Kasumi-1 (cell line): Measurements from ENCODE around the gene NSG1.
"Not testable (repeated sequence)": the region's sequence is repeated elsewhere in the genome, so short reads cannot be mapped to it uniquely, and the experiment has no call there.

Source experiments
- DNase-seq, 2 experiments: peaks; one replicate each; lab custom pipeline; 2025; lab: John Stamatoyannopoulos, UW

Gene NSG1

DNA sequence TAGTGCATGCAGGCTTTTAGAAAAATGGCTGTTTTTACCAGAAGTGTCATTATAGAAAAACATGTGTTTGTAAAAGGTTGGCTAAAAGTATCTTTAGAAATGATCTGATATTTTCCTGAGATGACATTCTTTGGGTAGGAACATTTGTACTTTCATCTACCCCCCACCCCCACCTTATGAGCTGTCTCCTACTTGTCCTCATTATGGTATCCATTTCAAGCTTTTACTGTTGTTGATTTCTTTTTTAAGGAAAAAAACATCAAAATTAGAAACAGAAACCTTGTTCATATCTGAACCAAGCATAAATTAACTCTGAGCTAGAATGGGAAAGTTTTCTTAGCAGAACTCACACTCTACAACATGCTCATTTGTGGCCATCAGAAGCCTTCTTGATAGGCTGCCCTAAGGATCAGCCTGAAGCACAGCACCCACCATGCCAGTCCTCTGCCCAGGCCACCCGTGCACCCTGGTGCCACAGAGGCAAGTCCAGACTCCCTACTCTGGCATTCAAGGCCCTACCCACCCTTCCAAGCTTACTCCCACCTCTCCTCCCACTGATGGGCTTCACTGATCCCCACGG lies 49.4 kb downstream of the NSG1 start:
- no peak for DNase-seq

DNA sequence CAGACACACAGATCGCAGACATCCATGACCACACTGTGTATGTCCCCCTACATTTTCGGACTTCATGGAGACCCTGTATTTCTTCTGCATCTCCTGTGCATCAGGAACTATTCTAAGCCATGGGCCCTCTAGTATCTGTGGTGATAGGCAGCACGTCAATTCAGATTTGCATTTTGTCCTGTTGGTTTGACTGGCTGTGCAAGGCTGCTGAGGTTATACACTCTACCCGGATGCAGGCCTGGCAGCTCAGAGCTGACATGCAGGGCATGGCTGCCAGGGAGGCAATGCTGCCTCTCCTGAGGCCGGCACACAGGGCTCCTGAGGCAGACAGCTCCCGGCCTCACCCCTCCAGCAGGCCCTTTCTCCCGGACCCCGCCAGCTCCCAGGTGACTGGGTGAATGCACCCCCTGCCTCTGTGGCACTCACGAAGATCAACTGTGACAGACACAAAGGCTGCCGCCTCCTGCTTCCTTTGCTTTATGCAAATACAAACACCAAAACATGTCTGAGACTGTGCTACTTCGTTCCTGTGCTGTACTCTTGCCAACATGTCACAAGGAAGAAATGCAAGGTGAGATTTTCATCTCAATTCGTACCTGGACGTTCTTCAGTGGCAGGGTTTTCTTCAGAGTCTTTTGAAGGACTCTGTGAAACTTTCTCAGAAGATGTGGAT lies 51.0 kb downstream of the NSG1 start:
- no peak for DNase-seq

DNA sequence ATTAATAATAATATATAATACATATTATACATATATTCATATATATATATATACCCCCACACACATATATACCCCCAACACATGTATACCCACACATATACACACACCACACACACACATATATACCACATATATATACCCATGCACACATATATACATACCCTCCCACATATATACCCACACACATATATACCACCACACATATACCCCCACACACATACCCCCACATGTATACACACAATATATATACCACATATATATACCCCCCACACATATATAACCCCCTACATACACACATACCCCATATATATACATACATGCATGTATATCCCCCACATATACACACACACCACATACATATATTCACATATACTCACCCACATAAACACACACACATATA lies 52.0 kb downstream of the NSG1 start:
- no peak for DNase-seq

DNA sequence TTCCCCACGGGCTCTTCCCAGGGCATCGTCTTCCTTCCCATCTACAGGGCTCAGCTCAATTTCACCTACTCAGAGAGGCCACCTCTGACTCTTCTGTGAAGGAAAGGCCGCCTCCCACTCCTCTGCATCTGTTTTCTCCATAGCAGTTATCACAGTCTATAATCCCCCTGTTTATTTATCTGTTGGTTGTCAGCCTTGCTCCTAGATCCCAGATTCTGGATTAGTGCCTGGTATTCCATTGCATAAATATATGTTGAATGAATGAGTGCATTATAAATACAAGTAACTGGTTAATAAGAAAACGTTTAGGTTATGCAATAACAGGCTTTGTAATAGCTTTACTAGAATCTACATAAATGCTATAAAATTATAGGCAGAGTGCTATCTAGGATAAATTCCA lies 52.9 kb downstream of the NSG1 start:
- DNase-seq: no peak

DNA sequence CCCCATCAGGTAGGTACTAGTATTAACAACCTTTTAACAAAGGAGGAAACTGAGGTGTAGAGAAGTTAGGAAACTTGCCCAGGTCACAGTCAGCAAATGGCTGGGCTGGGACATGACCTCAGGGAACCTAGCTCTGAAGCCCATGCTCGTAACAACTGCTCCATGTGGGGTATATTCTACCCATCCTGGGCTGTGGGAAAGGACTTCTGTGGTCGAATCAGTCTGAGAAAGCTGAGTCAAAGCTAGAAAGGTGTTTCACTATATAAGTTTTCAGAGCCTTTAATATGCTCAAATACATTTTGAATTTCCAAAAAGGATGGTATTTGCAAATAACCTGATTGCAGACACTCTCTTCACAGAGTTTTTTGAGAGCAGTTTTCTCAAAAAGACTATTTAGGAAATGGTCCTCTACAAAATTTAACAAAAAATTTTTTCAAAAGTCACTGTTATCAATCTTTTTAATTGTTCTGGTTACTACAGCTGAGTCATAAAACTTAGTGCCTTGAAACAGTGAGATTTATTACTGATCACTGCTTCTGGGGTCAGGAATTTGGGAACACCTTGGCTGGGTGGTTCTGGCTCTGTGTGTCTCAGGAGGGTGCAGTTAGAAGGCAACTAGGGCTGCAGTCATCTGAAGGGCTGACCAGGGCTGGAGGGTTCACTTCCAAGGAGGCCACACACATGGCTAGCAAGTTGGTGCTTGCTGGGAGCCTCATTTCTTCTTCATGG lies 53.6 kb downstream of the NSG1 start:
- no peak for DNase-seq

DNA sequence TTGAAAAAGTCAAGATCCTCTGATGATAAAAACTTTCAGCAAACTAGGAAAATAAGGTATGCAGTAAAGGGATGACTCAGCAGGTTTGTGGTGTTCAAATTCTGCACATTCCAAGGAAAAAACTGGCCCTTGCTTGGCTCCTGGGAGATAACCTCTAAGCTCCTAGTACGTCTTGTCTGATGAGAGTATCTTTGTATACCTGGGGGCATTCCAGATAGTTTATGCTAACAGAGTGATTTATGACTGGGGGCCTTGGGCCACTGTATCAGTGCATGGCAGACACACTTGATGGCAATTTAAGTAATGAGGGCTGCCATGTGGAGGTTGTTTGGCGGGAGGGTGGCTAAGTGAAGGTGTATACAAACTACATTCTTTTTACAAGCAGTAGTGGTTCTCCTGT lies 56.9 kb downstream of the NSG1 start:
- DNase-seq: no peak

DNA sequence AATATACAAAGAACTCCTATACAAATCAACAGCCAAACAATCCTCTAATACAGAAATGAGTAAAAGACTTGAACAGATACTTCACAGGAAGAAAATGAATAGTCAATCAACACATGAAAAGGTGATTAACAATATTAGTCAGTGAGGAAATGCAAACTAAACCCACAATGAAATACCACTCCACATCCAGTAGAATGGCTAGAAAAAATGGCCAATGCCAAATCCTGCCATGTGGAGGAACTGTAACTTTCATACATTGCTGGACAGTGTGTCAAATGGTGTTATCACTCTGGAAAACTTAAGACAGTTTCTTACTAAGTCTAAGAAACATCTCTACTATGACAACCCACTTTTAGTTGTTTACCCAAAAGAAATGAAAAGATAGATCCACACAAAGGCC lies 59.5 kb downstream of the NSG1 start:
- DNase-seq: no peak

DNA sequence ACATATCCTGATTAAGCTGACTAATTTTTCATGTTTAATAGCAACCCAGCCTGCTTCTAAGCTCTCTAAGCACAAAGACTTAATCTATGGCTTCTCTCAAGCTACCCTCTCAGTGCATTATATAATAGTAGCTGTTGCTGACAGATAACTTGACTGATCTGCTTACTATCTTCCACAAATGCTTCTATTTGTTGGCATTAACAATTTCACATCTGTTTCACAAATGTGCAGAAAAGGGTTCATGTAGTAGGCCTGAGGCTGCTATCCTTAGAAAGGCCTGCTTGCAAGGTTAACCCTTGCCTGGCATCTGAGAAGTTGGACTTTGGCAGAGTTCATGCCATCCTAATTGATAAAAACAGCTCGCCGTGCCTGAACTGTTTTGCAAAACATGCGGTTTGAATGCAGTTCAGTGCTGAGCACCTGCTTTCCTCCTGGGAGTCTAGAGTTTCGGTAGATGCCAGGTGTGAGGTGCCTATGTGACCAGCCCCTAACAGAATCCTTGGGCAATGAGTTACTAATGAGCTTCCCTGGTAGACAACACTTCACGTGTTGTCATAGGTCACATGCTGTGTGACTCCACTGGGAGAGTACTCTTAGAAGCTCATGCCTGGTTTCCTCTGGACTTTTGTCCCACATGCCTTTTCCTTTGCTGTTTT lies 68.4 kb downstream of the NSG1 start:
- DNase-seq: no peak

DNA sequence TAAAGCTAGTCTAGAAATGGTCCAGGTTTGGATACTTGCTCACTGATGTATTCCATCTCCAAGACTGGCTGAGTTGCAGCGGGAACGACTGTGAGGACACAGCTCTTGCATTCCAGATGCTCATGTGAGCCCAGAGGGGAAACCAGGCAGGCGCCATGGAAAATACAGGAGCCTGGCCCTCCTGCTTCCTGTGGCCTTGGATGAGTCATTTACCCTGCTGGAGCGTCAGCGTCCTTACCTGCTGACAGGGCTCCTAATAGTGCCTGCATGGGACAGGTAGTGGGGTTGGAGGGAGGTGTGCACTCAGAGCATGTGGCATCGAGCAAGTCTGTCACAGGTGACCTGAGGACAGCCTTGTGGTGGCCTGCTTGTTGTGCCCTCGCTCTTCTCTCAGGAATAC lies 69.4 kb downstream of the NSG1 start:
- DNase-seq: no peak

DNA sequence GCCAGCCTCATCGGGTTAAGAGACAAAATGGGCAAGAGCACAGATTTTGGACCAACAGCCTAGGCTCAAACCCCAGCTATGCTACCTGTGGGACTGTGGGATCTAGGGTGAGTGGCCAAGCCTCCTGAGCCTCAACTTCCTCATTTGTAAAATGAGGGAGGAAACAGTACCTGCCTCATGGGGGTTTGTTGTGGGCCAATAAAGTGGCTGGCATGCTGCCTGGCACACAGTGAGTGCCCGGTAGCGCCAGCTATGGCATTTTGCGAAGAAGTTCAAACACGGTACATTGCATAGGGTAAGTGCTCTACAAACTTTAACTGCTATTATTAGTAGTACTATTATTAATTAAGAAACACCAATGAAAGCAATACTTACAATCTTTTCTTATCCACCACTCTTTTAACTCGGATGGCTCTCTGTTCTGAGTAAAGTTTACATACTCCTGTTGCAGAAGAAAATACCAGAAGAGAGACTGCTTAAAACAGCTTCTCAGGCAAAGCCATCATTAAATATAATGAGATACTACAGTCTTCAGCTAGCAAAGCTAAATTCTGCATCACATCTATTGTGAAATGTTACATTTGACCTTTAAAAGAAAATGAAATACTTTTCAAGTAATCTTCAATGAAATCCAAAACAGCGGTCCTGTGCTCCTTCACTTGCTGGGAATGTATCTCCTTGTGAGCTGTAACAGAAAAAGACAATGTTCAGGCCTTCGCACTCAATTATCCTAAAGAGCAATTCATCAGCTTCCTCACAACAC lies 70.1 kb downstream of the NSG1 start:
- no peak for DNase-seq

DNA sequence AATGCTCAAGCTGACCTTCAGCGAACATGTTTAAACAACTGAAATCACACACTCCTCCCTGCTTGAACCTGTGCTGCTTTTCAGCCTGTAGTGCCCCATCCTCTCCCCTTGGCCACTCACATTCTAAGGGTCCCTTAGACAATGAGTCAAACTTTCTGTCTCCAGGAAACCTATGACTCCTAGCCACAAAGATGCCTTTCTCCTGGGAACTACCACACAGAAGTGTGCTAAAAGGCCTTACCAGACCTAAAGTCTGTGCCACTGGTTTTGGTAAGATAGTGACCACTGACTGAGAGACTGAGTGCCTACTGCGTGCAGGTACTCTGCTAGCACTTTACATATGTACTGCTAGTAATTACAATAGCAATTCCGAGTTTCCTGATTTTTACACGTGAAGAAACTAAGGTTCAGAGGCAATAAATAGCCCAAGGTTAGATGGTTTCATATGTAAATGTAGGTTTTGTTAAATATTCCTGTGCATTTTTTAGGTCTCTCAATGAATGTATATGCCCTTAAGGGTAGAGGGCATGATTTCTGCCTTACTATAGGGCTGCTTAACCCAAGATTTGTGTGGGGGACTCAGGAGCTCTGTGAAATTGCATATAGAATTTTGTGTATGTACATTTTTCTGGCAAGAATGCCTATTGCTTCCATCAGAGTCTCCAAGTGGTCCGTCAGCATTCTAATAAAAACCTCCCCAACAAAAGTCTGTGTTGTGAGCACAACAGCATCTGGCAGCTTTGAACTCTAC lies 71.1 kb downstream of the NSG1 start:
- DNase-seq: no peak

DNA sequence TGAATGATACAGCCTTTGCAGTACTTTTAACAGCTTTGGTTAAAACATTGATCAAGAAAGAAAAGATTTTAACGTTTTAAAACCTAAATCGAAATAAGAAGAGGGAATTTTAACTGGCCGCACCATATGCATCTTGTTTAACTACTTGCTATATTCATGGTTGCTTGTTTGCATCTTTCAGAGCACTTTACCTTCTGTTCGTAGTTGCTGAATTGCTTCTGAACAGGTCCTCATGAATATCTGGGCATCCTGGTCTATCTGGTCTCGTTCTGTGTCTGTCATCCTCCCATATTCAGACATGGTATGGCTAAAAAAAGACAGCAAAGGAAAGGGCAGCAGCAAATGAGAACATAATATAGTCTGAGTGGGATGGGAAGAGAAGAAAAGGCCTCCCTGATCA lies 72.3 kb downstream of the NSG1 start:
- no peak for DNase-seq

DNA sequence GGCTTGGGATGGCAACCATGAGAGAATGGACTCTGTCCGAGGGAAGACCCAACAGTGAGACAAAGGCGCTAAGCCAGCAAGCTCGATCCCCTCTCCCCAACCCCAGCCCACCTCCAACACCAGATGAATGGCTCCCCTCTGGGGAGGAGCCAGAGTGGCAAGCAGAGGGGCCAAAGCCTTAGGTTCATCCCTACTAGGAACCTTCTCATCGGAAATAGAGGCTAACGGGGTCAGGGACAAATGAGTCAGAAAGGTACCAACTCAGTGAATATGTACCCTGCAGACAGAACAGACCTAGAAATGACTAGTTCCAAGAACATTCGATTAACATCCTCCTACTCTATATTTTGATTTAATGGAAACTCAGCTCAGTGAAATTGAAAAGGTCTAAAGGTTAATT lies 73.9 kb downstream of the NSG1 start:
- DNase-seq: no peak

DNA sequence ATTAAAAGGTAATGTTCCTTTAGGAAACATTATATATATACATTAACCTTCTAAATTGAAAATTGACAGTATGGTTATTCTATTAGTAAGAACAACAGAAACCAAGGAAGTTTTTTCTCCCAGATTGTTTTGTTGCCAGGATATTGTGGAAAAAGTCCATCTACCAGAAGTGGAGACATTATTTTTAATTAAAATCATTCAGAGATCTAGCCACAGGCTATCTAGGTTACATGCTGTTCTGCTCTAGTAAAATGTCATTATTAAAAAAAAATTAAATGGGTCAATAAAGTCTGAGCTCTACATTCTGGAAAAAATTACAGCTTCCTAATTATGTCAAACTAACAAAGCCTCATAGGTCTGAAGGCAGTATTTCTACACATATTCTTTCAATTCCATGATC lies 74.3 kb downstream of the NSG1 start:
- no peak for DNase-seq

DNA sequence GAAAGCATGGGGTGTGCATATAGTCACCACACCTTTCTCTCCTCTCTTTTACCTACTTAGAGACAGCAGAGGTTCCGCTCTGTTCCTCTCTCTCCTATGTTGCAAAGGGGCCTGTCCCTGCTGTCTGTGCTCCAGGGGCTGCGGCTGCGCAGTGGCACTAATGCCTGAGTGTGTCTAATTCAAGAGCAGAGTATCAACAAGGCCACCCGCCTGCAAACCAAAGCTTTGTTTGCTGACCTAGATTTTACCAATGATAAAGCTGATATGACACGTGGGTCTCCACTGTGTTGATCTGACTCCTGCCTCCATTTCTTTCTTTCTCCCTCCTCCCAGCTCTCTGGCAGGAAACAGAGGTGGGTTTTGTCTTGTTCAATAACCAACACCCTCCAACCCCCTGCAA lies 74.9 kb downstream of the NSG1 start:
- DNase-seq: no peak

DNA sequence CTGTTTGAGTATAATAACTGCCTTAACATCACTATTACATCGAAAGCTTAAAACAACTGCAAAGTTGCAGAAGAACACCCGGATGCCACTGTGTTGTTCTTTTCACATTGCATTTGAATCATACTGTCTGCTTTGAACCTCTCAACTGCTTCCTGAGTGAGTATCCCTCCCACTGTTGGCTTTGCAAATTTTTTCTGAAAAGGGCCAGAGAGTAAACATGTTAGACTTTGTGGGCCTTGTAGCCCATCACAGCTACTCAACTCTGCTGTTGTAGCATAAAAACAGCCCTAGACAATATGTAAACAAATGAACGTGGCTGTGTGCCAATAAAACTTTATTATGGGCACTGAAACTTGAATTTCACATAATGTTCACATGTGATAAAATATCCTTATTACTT lies 76.1 kb downstream of the NSG1 start:
- DNase-seq: no peak

DNA sequence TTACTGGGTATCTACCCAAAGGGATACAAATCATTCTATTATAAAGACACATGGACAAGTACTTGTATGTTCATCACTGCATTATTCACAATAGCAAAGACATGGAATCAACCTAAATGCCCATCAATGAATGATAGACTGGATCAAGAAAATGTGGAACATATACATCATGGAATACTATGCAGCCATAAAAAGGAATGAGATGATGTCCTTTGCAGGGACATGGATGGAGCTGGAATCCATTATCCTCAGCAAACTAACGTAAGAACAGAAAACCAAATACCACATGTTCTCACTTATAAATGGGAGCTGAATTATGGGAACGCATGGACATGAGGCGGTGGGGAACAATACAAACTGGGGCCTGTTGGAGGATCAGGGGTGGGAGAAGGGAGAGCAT lies 78.3 kb downstream of the NSG1 start:
- DNase-seq: not testable (repeated sequence)
